SU-DHL-6 (cell line): ENCODE data around the gene HECTD4.

Experiments
- H2AFZ ChIP-seq: fragments of 200-600 bp; sonication (generic); 2 replicates; pipeline ENCODE4 v1.6.1; 2014; ENCODE audit warnings: low read depth, mild to moderate bottlenecking, moderate library complexity, mixed read lengths, antibody characterized with exemption, low read length; ENCODE audit not compliant: severe bottlenecking
- H3F3A ChIP-seq: fragments of 200-600 bp; shearing (Covaris generic); 2 replicates; pipeline ENCODE4 v1.6.0; 2016; ENCODE audit warnings: antibody characterized with exemption, mild to moderate bottlenecking; ENCODE audit not compliant: insufficient read depth
- H3K27ac ChIP-seq: fragments of 200-600 bp; sonication (generic); 2 replicates; pipeline ENCODE4 v1.5.1; 2016; ENCODE audit warnings: low read depth, mild to moderate bottlenecking, low read length, moderate library complexity, mixed read lengths
- H3K27me3 ChIP-seq: fragments of 200-600 bp; sonication (generic), shearing (Covaris generic); 2 replicates; pipeline ENCODE4 v1.6.0; 2014; ENCODE audit warnings: mild to moderate bottlenecking, low read length
- H3K36me3 ChIP-seq: fragments of 200-600 bp; sonication (generic); 2 replicates; pipeline ENCODE4 v1.6.1; 2014; ENCODE audit warnings: mild to moderate bottlenecking, low read length, mixed read lengths
- H3K4me2 ChIP-seq: fragments of 300-600, 200-600 bp; shearing (Covaris generic), sonication (generic); 2 replicates; pipeline ENCODE4 v1.6.0; 2014; ENCODE audit warnings: low read length, low read depth, mild to moderate bottlenecking; ENCODE audit not compliant: poor library complexity, severe bottlenecking
- H3K4me3 ChIP-seq: fragments of 200-600 bp; sonication (generic); 2 replicates; pipeline ENCODE4 v1.5.1; 2014; ENCODE audit warnings: antibody characterized with exemption, low read length, mild to moderate bottlenecking, mixed read lengths; ENCODE audit not compliant: insufficient read depth, poor library complexity, severe bottlenecking
- H3K79me2 ChIP-seq: fragments of 200-600 bp; sonication (generic); 2 replicates; pipeline ENCODE4 v1.6.1; 2014; ENCODE audit warnings: mild to moderate bottlenecking, low read length, moderate library complexity; ENCODE audit not compliant: insufficient read depth
- H3K9ac ChIP-seq: fragments of 200-600 bp; sonication (generic); 2 replicates; pipeline ENCODE4 v1.7.0; 2014; ENCODE audit warnings: mild to moderate bottlenecking, low read length
- H3K9me2 ChIP-seq: fragments of 200-600 bp; sonication (generic); replicated peaks from 2 replicates; pipeline ENCODE4 v1.6.1; 2014; ENCODE audit warnings: low read length; ENCODE audit not compliant: insufficient read depth
- H3K9me3 ChIP-seq: fragments of 200-600 bp; sonication (generic); 2 replicates; pipeline ENCODE4 v1.6.1; 2014; ENCODE audit warnings: low read length, mixed read lengths; ENCODE audit not compliant: insufficient read depth
- H4K20me1 ChIP-seq: fragments of 200-600 bp; sonication (generic); 2 replicates; pipeline ENCODE4 v1.6.1; 2014; ENCODE audit warnings: low read depth, mild to moderate bottlenecking, antibody characterized with exemption, low read length, moderate library complexity, mixed read lengths
- EZH2phosphoT487 ChIP-seq: fragments of 200-600 bp; sonication (generic), shearing (Covaris generic); conservative IDR thresholded peaks from 2 replicates; pipeline ENCODE4 v1.6.1; 2018; ENCODE audit warnings: mild to moderate bottlenecking, antibody characterized with exemption, low read length, moderate library complexity, mixed read lengths
- TF ChIP-seq, protein P1 (sequence below): fragments of 200-600 bp; sonication (generic); IDR thresholded peaks from one replicate; pipeline ENCODE4 v1.5.1; 2017; ENCODE audit warnings: antibody characterized with exemption, mild to moderate bottlenecking, low read length, moderate library complexity; ENCODE audit not compliant: insufficient read depth, poor library complexity, severe bottlenecking

Gene HECTD4

DNA sequence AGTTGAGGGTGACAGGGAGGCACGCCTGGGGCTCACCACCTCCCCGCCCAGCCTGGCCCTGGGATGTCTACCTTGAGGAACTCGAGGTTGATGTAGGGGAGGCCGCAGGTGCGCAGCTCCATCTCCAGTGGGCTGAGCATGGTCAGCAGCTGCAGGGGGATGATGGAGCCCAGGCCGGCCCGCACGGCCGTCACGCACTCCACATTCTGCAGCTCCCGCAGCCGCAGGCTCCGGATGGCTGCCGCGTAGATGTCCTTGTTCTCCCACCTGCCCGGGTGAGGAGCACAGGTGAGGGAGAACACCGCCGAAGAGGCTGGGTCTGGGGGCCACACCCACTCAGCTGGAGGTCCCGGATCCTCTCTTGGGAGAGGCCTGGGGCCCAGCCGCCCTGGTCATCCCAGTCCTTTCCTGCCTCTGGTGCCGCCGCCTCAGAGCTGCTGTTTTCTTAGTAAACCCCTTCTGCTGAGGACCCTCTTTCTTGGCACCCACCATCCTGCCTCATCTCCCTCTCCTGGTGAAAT lies 218.7 kb downstream of the HECTD4 start:
- no peaks in the 10 kb centered on the region for H3K9me3 ChIP-seq
- H3K4me2 ChIP-seq, result no peak overlapping the region
- H3K4me3 ChIP-seq, result no peak overlapping the region
- H3K36me3 ChIP-seq, result no peaks in the 10 kb centered on the region
- no peak overlapping the region for H2AFZ ChIP-seq
- H3K79me2 ChIP-seq, result no peaks in the 10 kb centered on the region
- H4K20me1 ChIP-seq, result no peaks in the 10 kb centered on the region
- TF ChIP-seq, protein P1, sequence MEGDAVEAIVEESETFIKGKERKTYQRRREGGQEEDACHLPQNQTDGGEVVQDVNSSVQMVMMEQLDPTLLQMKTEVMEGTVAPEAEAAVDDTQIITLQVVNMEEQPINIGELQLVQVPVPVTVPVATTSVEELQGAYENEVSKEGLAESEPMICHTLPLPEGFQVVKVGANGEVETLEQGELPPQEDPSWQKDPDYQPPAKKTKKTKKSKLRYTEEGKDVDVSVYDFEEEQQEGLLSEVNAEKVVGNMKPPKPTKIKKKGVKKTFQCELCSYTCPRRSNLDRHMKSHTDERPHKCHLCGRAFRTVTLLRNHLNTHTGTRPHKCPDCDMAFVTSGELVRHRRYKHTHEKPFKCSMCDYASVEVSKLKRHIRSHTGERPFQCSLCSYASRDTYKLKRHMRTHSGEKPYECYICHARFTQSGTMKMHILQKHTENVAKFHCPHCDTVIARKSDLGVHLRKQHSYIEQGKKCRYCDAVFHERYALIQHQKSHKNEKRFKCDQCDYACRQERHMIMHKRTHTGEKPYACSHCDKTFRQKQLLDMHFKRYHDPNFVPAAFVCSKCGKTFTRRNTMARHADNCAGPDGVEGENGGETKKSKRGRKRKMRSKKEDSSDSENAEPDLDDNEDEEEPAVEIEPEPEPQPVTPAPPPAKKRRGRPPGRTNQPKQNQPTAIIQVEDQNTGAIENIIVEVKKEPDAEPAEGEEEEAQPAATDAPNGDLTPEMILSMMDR, result no peak
- TF ChIP-seq EZH2phosphoT487, result no peak
- H3K27me3 ChIP-seq, result no peaks in the 10 kb centered on the region
- no peak overlapping the region for H3K27ac ChIP-seq
- H3K9me2 ChIP-seq, result no peaks in the 10 kb centered on the region
- no peaks in the 10 kb centered on the region for H3F3A ChIP-seq
- H3K9ac ChIP-seq, result no peak overlapping the region

DNA sequence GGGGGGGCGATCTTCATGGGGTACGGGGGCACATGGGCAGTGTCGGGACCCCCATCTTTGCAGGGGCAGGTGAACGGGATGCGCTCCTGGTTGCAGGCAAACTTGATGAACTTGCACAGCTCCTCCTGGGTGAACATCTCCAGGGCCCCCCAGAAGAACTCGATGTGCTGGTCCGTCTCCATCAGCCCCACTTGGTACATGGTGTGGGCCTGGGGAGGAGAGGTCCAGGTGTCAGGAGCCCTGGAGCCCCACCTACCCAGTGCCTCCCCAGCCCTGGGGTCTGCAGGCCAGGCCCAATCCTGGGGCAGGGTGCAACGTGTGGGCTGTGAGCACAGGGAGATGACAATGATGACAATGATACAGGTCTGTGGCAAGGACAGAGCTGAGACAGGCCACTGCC lies 219.2 kb downstream of the HECTD4 start:
- H3K9me2 ChIP-seq, result no peaks in the 10 kb centered on the region
- no peaks in the 10 kb centered on the region for H3K9me3 ChIP-seq
- H3K36me3 ChIP-seq, result no peaks in the 10 kb centered on the region
- no peak overlapping the region for H3K9ac ChIP-seq
- H3K27ac ChIP-seq, result no peak overlapping the region
- H3K79me2 ChIP-seq, result no peaks in the 10 kb centered on the region
- no peaks in the 10 kb centered on the region for H3F3A ChIP-seq
- no peak overlapping the region for H2AFZ ChIP-seq
- no peak overlapping the region for H3K4me2 ChIP-seq
- TF ChIP-seq EZH2phosphoT487, result no peak
- TF ChIP-seq, protein P1, result no peak
- H3K27me3 ChIP-seq, result no peaks in the 10 kb centered on the region
- no peaks in the 10 kb centered on the region for H4K20me1 ChIP-seq
- no peak overlapping the region for H3K4me3 ChIP-seq

GRCh38 chr12:112162241-112162790 lies 219.9 kb downstream of the HECTD4 start:
- no peak overlapping the region for H3K4me3 ChIP-seq
- no peaks in the 10 kb centered on the region for H3K9me3 ChIP-seq
- H3K79me2 ChIP-seq, result no peaks in the 10 kb centered on the region
- H3K27me3 ChIP-seq, result no peaks in the 10 kb centered on the region
- no peaks in the 10 kb centered on the region for H3K9me2 ChIP-seq
- H4K20me1 ChIP-seq, result no peaks in the 10 kb centered on the region
- H3F3A ChIP-seq, result no peaks in the 10 kb centered on the region
- H2AFZ ChIP-seq, result no peak overlapping the region
- no peak overlapping the region for H3K9ac ChIP-seq
- no peak overlapping the region for H3K4me2 ChIP-seq
- H3K36me3 ChIP-seq, result no peaks in the 10 kb centered on the region
- no peak overlapping the region for H3K27ac ChIP-seq
- TF ChIP-seq EZH2phosphoT487, result no peak
- TF ChIP-seq, protein P1, result no peak
